Body of pancreas (tissue), 4 donors: ENCODE data around the gene NAALADL1.

Experiments
- POLR2A ChIP-seq, 3 donors: fragments of 450-650 bp; IDR thresholded peaks; one replicate each; pipeline ENCODE4 v1.6.1; 2016; ENCODE audit warnings: antibody characterized with exemption in 3 of 3, mild to moderate bottlenecking in 2 of 3
- TF ChIP-seq, protein P1 (sequence below), 7 experiments: fragments of 450-650 bp in 4 of 7; fragments of 200-600 bp in 3 of 7; sonication (generic) in 3 of 7; IDR thresholded peaks; one replicate each; pipeline ENCODE4 v1.5.1; 2016 to 2019; ENCODE audit warnings: antibody characterized with exemption in 7 of 7

DNA sequence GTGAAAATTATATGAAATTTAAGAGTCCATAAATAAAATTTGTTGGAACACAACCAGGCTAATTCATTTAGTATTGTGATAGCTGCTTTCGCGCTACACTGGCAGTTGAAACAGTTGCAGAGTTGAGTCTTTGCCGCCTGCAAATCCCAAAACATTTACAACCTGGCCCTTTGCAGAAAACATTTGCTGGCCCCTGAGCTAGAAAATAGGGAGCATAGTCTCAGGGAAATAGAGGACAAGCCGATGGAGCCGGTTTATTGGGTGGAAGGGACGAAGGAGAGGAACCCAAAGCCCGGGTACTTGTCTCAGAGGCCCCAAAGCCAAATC is 17.9 kb downstream of the NAALADL1 start:
- TF ChIP-seq, protein P1, sequence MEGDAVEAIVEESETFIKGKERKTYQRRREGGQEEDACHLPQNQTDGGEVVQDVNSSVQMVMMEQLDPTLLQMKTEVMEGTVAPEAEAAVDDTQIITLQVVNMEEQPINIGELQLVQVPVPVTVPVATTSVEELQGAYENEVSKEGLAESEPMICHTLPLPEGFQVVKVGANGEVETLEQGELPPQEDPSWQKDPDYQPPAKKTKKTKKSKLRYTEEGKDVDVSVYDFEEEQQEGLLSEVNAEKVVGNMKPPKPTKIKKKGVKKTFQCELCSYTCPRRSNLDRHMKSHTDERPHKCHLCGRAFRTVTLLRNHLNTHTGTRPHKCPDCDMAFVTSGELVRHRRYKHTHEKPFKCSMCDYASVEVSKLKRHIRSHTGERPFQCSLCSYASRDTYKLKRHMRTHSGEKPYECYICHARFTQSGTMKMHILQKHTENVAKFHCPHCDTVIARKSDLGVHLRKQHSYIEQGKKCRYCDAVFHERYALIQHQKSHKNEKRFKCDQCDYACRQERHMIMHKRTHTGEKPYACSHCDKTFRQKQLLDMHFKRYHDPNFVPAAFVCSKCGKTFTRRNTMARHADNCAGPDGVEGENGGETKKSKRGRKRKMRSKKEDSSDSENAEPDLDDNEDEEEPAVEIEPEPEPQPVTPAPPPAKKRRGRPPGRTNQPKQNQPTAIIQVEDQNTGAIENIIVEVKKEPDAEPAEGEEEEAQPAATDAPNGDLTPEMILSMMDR (IDR thresholded peaks at IDR 0.05), result no peak
- TF ChIP-seq POLR2A (IDR thresholded peaks at IDR 0.05), result no peak
